GM08714 (cell line): Measurements from ENCODE around the gene BARHL2.

Experiments
- H3K4me3 ChIP-seq: fragments of 200-500 bp; sonication (Bioruptor generic); 2 replicates; pipeline ENCODE4 v1.5.1; 2014; ENCODE audit warnings: mild to moderate bottlenecking, low read length, inconsistent platforms
- ZNF274 ChIP-seq: IDR thresholded peaks from 2 replicates; pipeline ENCODE4 v1.6.1; 2012; ENCODE audit warnings: mild to moderate bottlenecking, low read depth, low read length

BARHL2 gene

GRCh38 chr1:90716552-90717355, at the start of gene BARHL2:
Gene BARHL2 (minus strand): TSS chr1:90717302. CDS start chr1:90717195, 107 bp downstream.
- TF ChIP-seq ZNF274: no peak
- H3K4me3 ChIP-seq: peak within 1 kb of the TSS; percentile 50

GRCh38 chr1:90763930-90764329, 46.8 kb upstream of the BARHL2 start:
- no peak for TF ChIP-seq ZNF274
- no peak overlapping the region for H3K4me3 ChIP-seq

GRCh38 chr1:90763506-90763905, 46.4 kb upstream of the BARHL2 start:
- H3K4me3 ChIP-seq: no peak overlapping the region
- TF ChIP-seq ZNF274: no peak

DNA sequence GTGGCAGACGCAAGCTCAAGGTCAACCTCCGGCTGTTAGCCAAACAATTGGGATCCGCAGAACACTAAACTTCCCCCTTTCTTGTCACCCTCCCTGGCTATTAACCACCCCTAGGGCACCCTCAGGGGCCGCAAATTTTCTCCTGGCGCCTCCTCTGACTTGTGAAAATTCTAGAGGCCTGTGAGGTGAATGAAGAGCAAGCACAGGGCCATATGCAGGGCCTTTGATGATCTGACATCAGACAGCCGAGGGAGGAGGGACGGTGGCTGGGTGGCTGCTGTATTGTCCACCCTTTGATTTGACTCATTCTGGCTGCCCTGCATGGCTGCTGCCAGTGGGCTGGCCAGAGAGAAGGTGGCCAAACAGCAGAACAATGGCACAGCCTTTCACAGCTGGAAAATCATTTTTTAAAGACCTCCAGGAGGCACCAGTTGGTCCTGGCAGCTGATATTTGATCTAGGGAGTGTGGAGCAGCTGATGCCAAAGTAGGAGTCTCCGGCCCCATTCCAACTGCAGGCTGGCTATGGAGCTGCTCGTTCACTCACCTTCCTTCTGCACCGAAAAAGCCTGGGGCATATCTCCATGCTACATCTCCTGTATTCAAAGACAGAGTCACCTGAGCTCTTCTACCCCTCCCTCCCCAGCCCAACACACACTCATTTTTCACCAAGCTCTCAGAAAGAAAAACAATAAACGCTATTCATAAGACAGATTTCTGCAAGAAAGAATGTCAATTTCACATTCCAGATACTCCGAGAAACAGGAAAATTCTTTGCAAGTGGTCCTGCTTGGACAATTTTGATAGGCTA, 44.9 kb upstream of the BARHL2 start:
- H3K4me3 ChIP-seq: no peak overlapping the region
- no peak for TF ChIP-seq ZNF274

GRCh38 chr1:90761156-90761555, 44.1 kb upstream of the BARHL2 start:
- no peak overlapping the region for H3K4me3 ChIP-seq
- TF ChIP-seq ZNF274: no peak

- H3K4me3 ChIP-seq: no peak overlapping the region
- TF ChIP-seq ZNF274: no peak
Measured at GRCh38 chr1:90753556-90753955, 36.5 kb upstream of the BARHL2 start.

- TF ChIP-seq ZNF274: no peak
- no peak overlapping the region for H3K4me3 ChIP-seq
Measured at GRCh38 chr1:90748668-90749067, 31.6 kb upstream of the BARHL2 start.

DNA sequence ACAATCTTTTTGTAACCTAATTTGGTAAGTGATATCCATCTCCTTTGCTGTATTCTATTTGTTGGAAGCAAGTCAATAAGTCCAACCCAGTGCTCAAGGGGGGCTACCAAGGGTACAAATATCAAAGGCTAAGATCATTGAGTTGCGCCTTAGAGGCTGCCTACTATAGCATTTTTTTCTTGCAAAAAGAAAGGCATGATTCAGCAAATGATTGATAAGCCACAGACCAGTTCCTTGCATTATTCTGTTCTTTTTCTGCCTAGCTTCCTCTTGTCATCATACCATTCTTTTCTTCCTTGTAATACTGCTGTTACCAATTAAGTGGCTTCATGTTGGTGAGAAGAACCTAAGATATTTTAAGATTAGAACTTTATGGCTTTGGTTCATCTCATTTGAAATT, 29.8 kb upstream of the BARHL2 start:
- no peak overlapping the region for H3K4me3 ChIP-seq
- TF ChIP-seq ZNF274: no peak

- H3K4me3 ChIP-seq: no peak overlapping the region
- no peak for TF ChIP-seq ZNF274
Measured at GRCh38 chr1:90745972-90746371, 28.9 kb upstream of the BARHL2 start.

DNA sequence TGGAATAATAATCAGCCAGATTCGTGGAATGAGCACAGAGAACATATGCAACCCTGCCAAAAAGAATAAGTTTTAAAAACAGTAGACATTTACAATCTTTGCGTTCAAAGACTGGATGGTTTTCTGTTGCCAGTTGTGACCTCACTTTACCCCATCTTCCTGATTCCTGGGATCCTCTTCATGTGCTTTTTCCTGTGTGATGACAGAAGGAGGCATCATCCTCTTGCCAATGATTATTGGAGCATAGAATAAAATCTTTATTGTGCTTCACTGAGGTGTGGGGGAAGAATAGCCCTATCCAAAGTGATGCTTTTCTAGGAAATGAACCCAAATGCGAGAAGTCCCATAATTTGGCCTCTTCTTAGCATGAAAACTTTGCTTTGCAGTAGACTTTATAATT, 15.0 kb upstream of the BARHL2 start:
- TF ChIP-seq ZNF274: no peak
- H3K4me3 ChIP-seq: no peak overlapping the region

GRCh38 chr1:90731382-90732050, 14.4 kb upstream of the BARHL2 start:
- TF ChIP-seq ZNF274: no peak
- H3K4me3 ChIP-seq: no peak overlapping the region

GRCh38 chr1:90730243-90731022, 13.3 kb upstream of the BARHL2 start:
- TF ChIP-seq ZNF274: no peak
- H3K4me3 ChIP-seq: peak overlapping the region; percentile 19; the same call in 1 of the 2 replicates

DNA sequence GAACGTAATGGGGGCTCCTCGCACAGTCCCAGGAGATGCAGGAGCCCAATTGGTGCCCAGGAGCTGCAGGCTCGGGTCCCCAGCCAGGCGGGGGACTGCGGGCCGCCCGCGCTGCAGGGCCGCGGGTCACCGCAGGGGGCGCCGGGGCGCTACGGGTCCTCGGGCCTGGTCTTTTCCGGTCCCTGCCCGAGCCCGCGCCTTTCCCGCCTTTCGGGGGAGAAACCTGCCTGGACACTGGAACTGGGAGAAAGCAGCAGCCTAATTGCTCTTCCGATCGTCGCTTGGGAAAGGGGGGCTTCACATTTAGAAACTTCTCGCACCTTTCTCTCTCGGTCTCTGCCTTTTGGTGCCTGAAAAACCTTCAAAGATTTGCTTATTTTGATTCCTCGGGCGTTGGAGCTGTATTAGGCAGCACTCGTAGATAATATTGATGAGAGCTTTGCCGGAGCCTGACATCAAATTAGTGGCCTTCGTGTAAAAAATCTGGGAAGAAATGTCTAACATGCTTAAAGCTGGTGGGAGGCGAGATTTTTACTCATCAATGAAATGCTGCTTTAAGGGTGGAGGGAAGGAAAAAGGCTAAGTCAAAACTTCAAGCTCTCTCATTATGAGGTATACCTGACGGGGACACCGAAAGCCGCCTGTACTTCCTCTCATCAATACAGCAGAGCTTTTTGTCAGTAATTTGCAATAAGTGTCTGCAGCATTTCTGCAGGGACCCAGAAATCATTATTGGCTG, 12.6 kb upstream of the BARHL2 start:
- H3K4me3 ChIP-seq: peak overlapping the region; percentile 19; the same call in 1 of the 2 replicates
- no peak for TF ChIP-seq ZNF274
